ENCODE results near the gene GP1BB. TPM values are rescaled to one million over a fixed set of nuclear protein-coding genes. Genes with fewer than 3 reads are reported as not detected.

Gene GP1BB
- total RNA-seq, 1 donor from 2014 or later = 34.1 TPM

- H3K9me3 Mint-ChIP-seq (ENCODE audit: unreplicated experiment) = no peaks in the 10 kb centered on the region
- peaks cover 8% of the 10 kb centered on the region for H3K27me3 Mint-ChIP-seq (ENCODE audit: unreplicated experiment)
- H3K4me1 Mint-ChIP-seq (ENCODE audit: unreplicated experiment) = peaks cover 20% of the 10 kb centered on the region
- DNase-seq (ENCODE audit: extremely low spot score, unreplicated experiment) = no peak
- TF ChIP-seq, protein P1, sequence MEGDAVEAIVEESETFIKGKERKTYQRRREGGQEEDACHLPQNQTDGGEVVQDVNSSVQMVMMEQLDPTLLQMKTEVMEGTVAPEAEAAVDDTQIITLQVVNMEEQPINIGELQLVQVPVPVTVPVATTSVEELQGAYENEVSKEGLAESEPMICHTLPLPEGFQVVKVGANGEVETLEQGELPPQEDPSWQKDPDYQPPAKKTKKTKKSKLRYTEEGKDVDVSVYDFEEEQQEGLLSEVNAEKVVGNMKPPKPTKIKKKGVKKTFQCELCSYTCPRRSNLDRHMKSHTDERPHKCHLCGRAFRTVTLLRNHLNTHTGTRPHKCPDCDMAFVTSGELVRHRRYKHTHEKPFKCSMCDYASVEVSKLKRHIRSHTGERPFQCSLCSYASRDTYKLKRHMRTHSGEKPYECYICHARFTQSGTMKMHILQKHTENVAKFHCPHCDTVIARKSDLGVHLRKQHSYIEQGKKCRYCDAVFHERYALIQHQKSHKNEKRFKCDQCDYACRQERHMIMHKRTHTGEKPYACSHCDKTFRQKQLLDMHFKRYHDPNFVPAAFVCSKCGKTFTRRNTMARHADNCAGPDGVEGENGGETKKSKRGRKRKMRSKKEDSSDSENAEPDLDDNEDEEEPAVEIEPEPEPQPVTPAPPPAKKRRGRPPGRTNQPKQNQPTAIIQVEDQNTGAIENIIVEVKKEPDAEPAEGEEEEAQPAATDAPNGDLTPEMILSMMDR (IDR thresholded peaks at IDR 0.05) = no peak
- no peak overlapping the region for H3K4me3 Mint-ChIP-seq (ENCODE audit: unreplicated experiment)
- H3K27ac Mint-ChIP-seq (ENCODE audit: unreplicated experiment) = no peak overlapping the region
- no peaks in the 10 kb centered on the region for H3K36me3 Mint-ChIP-seq (ENCODE audit: unreplicated experiment)
These were observed 28.3 kb downstream of the GP1BB start for GRCh38 chr22:19751497-19752245.

- Mint-ChIP-seq H3K4me1 (ENCODE audit: unreplicated experiment) (peaks cover 27% of the 10 kb centered on the region), H3K4me3 (ENCODE audit: unreplicated experiment) (no peak overlapping the region), H3K36me3 (ENCODE audit: unreplicated experiment) (no peaks in the 10 kb centered on the region), H3K9me3 (ENCODE audit: unreplicated experiment) (no peaks in the 10 kb centered on the region), H3K27ac (ENCODE audit: unreplicated experiment) (no peak overlapping the region), H3K27me3 (ENCODE audit: unreplicated experiment) (peaks cover 8% of the 10 kb centered on the region)
- TF ChIP-seq, protein P1 (IDR thresholded peaks at IDR 0.05) = no peak
- DNase-seq (ENCODE audit: extremely low spot score, unreplicated experiment) = no peak
These were observed 29.9 kb downstream of the GP1BB start for GRCh38 chr22:19753090-19753842.

DNA sequence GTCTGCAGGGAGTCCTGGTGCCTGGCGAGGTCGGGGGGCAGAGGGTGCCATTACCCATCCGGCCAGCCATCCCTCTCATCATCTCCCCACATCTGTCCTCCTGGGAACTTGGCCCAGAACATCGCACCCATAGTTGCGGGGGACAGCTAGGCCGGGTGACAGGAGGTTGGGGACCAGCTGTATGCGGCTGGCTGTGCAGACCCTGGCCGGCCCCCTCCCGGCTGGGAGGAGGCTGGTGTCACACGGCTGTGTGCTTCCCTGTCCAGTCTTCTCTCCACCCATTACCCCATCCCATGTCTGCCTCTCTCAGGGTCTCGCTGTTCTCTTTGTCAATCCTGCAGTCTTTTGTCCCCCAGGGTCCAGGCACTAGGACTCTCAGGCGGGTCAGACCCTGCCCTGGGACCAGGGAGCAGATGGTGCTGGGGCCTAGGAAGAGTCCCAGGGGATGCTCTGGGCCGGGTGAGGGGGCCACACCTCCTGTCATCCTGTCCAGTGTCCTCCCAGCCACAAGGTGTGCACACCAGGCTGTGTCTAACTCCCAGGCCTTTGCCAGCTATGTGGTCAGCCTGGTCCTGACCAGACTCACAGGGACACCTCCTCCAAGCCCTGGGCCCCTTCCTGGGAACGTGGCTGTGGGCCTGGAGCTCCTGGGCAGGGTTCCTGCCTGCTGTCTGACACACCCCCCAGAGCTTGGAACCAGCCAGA is 30.8 kb downstream of the GP1BB start:
- TF ChIP-seq, protein P1 (IDR thresholded peaks at IDR 0.05) = no peak
- Mint-ChIP-seq H3K27ac (ENCODE audit: unreplicated experiment) (no peak overlapping the region), H3K4me1 (ENCODE audit: unreplicated experiment) (peaks cover 24% of the 10 kb centered on the region), H3K4me3 (ENCODE audit: unreplicated experiment) (no peak overlapping the region), H3K9me3 (ENCODE audit: unreplicated experiment) (no peaks in the 10 kb centered on the region), H3K36me3 (ENCODE audit: unreplicated experiment) (no peaks in the 10 kb centered on the region), H3K27me3 (ENCODE audit: unreplicated experiment) (peaks cover 8% of the 10 kb centered on the region)
- DNase-seq (ENCODE audit: extremely low spot score, unreplicated experiment) = no peak

GRCh38 chr22:19754701-19755144 is 31.4 kb downstream of the GP1BB start:
- TF ChIP-seq, protein P1 (IDR thresholded peaks at IDR 0.05) = no peak
- DNase-seq (ENCODE audit: extremely low spot score, unreplicated experiment) = no peak
- Mint-ChIP-seq H3K36me3 (ENCODE audit: unreplicated experiment) (no peaks in the 10 kb centered on the region), H3K27ac (ENCODE audit: unreplicated experiment) (no peak overlapping the region), H3K27me3 (ENCODE audit: unreplicated experiment) (peaks cover 11% of the 10 kb centered on the region), H3K4me3 (ENCODE audit: unreplicated experiment) (no peak overlapping the region), H3K4me1 (ENCODE audit: unreplicated experiment) (peaks cover 27% of the 10 kb centered on the region), H3K9me3 (ENCODE audit: unreplicated experiment) (no peaks in the 10 kb centered on the region)
